CD14-positive monocyte (primary cell): ENCODE results near the gene ASB6. TPM values are rescaled to one million over a fixed set of nuclear protein-coding genes. Genes with fewer than 3 reads are reported as not detected.
A peak's percentile ranks its signal among the peaks of the same experiment; 100 is the strongest.

Source experiments
- DNase-seq, 3 donors: peaks; one replicate each; pipeline ENCODE4 v3.0.0-alpha.2; 2011 to 2022
- H2AFZ ChIP-seq: 2 replicates; pipeline ENCODE4 v1.6.0; 2012; ENCODE audit warnings: mild to moderate bottlenecking, low read depth, low read length, inconsistent platforms; ENCODE audit not compliant: insufficient read depth, poor library complexity, severe bottlenecking
- H3K27ac ChIP-seq, 2 donors: 1 replicate in 1 of 2; 2 replicates in 1 of 2; pipeline ENCODE4 v1.5.1; 2012 to 2013; ENCODE audit warnings: low read length in 2 of 2, control low read depth in 1 of 2, inconsistent platforms in 1 of 2, low read depth in 1 of 2, mild to moderate bottlenecking in 1 of 2
- H3K27me3 ChIP-seq, 2 donors: one replicate each; pipeline versions ENCODE4 v1.6.0 to v1.6.1; 2011 to 2013; ENCODE audit warnings: low read length in 2 of 2; ENCODE audit not compliant: control insufficient read depth in 2 of 2, insufficient read depth in 2 of 2
- H3K36me3 ChIP-seq, 2 donors: replicated peaks in 1 of 2; 1 replicate in 1 of 2; 2 replicates in 1 of 2; pipeline versions ENCODE4 v1.5.1 to v1.6.1; 2012 to 2013; ENCODE audit warnings: low read length in 2 of 2, control low read depth in 1 of 2, inconsistent platforms in 1 of 2, mild to moderate bottlenecking in 1 of 2; ENCODE audit not compliant: insufficient read depth in 2 of 2, control insufficient read depth in 1 of 2
- H3K4me1 ChIP-seq, 2 donors: 1 replicate in 1 of 2; 2 replicates in 1 of 2; pipeline versions ENCODE4 v1.5.1 to v1.6.1; 2012 to 2013; ENCODE audit warnings: low read length in 2 of 2, control low read depth in 1 of 2, inconsistent platforms in 1 of 2, mild to moderate bottlenecking in 1 of 2, moderate library complexity in 1 of 2; ENCODE audit not compliant: insufficient read depth in 2 of 2, control insufficient read depth in 1 of 2
- H3K4me2 ChIP-seq: replicated peaks from 2 replicates; pipeline ENCODE3; 2012; ENCODE audit warnings: low read length, moderate library complexity, mild to moderate bottlenecking; ENCODE audit not compliant: poor library complexity, severe bottlenecking; ENCODE audit errors: extremely low read depth
- H3K4me3 ChIP-seq, 3 experiments: fragments of 200-600 bp in 1 of 3; sonication (generic) in 1 of 3; replicated peaks in 1 of 3; 1 replicate in 2 of 3; 2 replicates in 1 of 3; pipeline ENCODE4 v1.5.1; 2011 to 2013; ENCODE audit warnings: low read length in 3 of 3, mild to moderate bottlenecking in 3 of 3, control low read depth in 2 of 3, low read depth in 2 of 3, inconsistent platforms in 1 of 3, moderate library complexity in 1 of 3
- H3K79me2 ChIP-seq: 2 replicates; pipeline ENCODE4 v1.6.0; 2012; ENCODE audit warnings: mild to moderate bottlenecking, control low read depth, inconsistent platforms, low read length, moderate library complexity; ENCODE audit not compliant: insufficient read depth
- H3K9ac ChIP-seq: 2 replicates; pipeline ENCODE4 v1.6.0; 2017; ENCODE audit warnings: low read length, mild to moderate bottlenecking; ENCODE audit not compliant: insufficient read depth, poor library complexity, severe bottlenecking
- H3K9me3 ChIP-seq, 2 donors: replicated peaks in 1 of 2; 1 replicate in 1 of 2; 2 replicates in 1 of 2; pipeline versions ENCODE4 v1.5.1 to v1.6.1; 2012 to 2013; ENCODE audit warnings: low read length in 2 of 2, control low read depth in 1 of 2; ENCODE audit not compliant: control insufficient read depth in 1 of 2, insufficient read depth in 1 of 2
- H4K20me1 ChIP-seq: 2 replicates; pipeline ENCODE4 v1.6.0; 2012; ENCODE audit warnings: mild to moderate bottlenecking, low read length, control low read depth, moderate library complexity; ENCODE audit not compliant: insufficient read depth
- H3K27ac Mint-ChIP-seq, 7 donors: one replicate each; pipeline ENCODE4 v1.8.0; 2020; ENCODE audit warnings: mild to moderate bottlenecking in 7 of 7, mixed read lengths in 7 of 7, moderate library complexity in 6 of 7, inconsistent platforms in 2 of 7
- H3K27me3 Mint-ChIP-seq, 3 donors: one replicate each; pipeline ENCODE4 v1.8.0; 2021 to 2022; ENCODE audit warnings: low read depth in 3 of 3, mild to moderate bottlenecking in 3 of 3, mixed read lengths in 3 of 3, moderate library complexity in 3 of 3, inconsistent platforms in 1 of 3
- H3K36me3 Mint-ChIP-seq, 2 donors: one replicate each; pipeline ENCODE4 v1.8.0; 2020; ENCODE audit warnings: mixed read lengths in 2 of 2, inconsistent platforms in 1 of 2, mild to moderate bottlenecking in 1 of 2
- H3K4me1 Mint-ChIP-seq: one replicate; pipeline ENCODE4 v1.8.0; 2020; ENCODE audit warnings: mild to moderate bottlenecking, mixed read lengths
- H3K4me3 Mint-ChIP-seq, 2 donors: one replicate each; pipeline ENCODE4 v1.8.0; 2020; ENCODE audit warnings: mild to moderate bottlenecking in 2 of 2, mixed read lengths in 2 of 2, moderate library complexity in 1 of 2
- H3K9me3 Mint-ChIP-seq, 7 donors: one replicate each; pipeline ENCODE4 v1.8.0; 2020 to 2022; ENCODE audit warnings: mixed read lengths in 7 of 7, mild to moderate bottlenecking in 6 of 7, moderate library complexity in 6 of 7, inconsistent platforms in 2 of 7
- CTCF ChIP-seq: fragments of 200-600 bp; IDR thresholded peaks from one replicate; pipeline ENCODE4 v1.8.0; 2022; ENCODE audit warnings: antibody characterized with exemption, mild to moderate bottlenecking
- WGBS: methylation state at CpG from one replicate; pipeline ENCODE4 v1.1.5; 2013; ENCODE audit warnings: missing lambda C conversion rate; ENCODE audit not compliant: insufficient coverage; 5-methylcytosine and 5-hydroxymethylcytosine counted together
- intact Hi-C, 2 donors: fragments of 100-400 bp; cut with micrococcal nuclease; formaldehyde crosslinking; loops; one replicate each; pipeline versions ENCODE4 v1.15.0 to v1.15.1; 2023
- polyA plus RNA-seq, 3 donors: library from polyadenylated mRNA; depleted of rRNA in 1 of 3; unstranded in 2 of 3; stranded (reverse) in 1 of 3; fragments of 300-500 nt in 2 of 3; fragments of >200 nt in 1 of 3; fragmentation: Illumina TruSeq in 2 of 3; gene quantifications; 1 replicate in 2 of 3; 2 replicates in 1 of 3; pipeline ENCODE4 v1.2.3, GENCODE V29; 2012 to 2021

ASB6 gene
- polyA plus RNA-seq, 3 donors = 8.1 to 21.1 (median 10.1) TPM

- Histone ChIP-seq H3K79me2 (no peaks in the 10 kb centered on the region), H3K4me2 (peak within 1 kb of the TSS; percentile 78), H4K20me1 (no peaks in the 10 kb centered on the region), H3K27ac (no peak within 1 kb of the TSS), H3K9ac (peak within 1 kb of the TSS; percentile 54), H3K4me3 (peak within 1 kb of the TSS in 2 of 3 experiments; percentile 25 to 71), H2AFZ (peak within 1 kb of the TSS; percentile 79), H3K36me3 (no peaks in the 10 kb centered on the region), H3K27me3 (peaks cover 19 to 31% of the 10 kb centered on the region in 2 donors), H3K9me3 (peaks cover 0 to 5% of the 10 kb centered on the region in 2 donors), H3K4me1 (peaks cover 39 to 45% of the 10 kb centered on the region in 2 donors)
- Mint-ChIP-seq H3K4me3 (peak within 1 kb of the TSS; percentile 58 to 76), H3K36me3 (peaks cover 3 to 14% of the 10 kb centered on the region in 2 donors), H3K27ac (peak within 1 kb of the TSS in 2 of 7 donors; percentile 11 to 61), H3K4me1 (peaks cover 40% of the 10 kb centered on the region), H3K9me3 (peaks cover 0 to 10% (median 4%) of the 10 kb centered on the region in 7 donors), H3K27me3 (peaks cover 21 to 35% (median 27%) of the 10 kb centered on the region in 3 donors)
- intact Hi-C loops = loop anchor here in 1 of 2 donors (5.0 kb wide), 1 partner anchor 273 kb away; no protein-coding TSS in a partner anchor
- 40% methylated on average over 18 of the region's 21 CpGs for WGBS
- TF ChIP-seq CTCF = no peak
- DNase-seq = no peak
Observed at GRCh38 chr9:129620669-129621295, 21.2 kb downstream of the ASB6 start, which contains the start of gene C9orf50. Gene C9orf50, minus strand, starts transcription at chr9:129621101. Its CDS starts 527 bp downstream, at chr9:129620574.

- H3K9me3 Mint-ChIP-seq = peaks cover 0 to 10% (median 4%) of the 10 kb centered on the region in 7 donors
- peaks cover 3 to 14% of the 10 kb centered on the region in 2 donors for H3K36me3 Mint-ChIP-seq
- peak overlapping the region in 2 of 3 experiments; percentile 25 to 71 for H3K4me3 ChIP-seq
- H3K4me2 ChIP-seq = peak overlapping the region; percentile 78
- H3K4me3 Mint-ChIP-seq = peak overlapping the region; percentile 45 to 75
- H2AFZ ChIP-seq = peak overlapping the region; percentile 79
- intact Hi-C loops = loop anchor here (5.0 to 10.0 kb wide), 2 partner anchors 273 to 295 kb away; no protein-coding TSS in a partner anchor
- no peaks in the 10 kb centered on the region for H3K36me3 ChIP-seq
- TF ChIP-seq CTCF = no peak
- H3K4me1 Mint-ChIP-seq = peaks cover 34% of the 10 kb centered on the region
- no peak for DNase-seq
- peaks cover 32 to 37% of the 10 kb centered on the region in 2 donors for H3K4me1 ChIP-seq
- peaks cover 0 to 5% of the 10 kb centered on the region in 2 donors for H3K9me3 ChIP-seq
- under 1% methylated on average over 81 of the region's 82 CpGs for WGBS
- no peaks in the 10 kb centered on the region for H3K79me2 ChIP-seq
- H3K9ac ChIP-seq = peak overlapping the region; percentile 54
- peaks cover 19 to 31% of the 10 kb centered on the region in 2 donors for H3K27me3 ChIP-seq
- no peaks in the 10 kb centered on the region for H4K20me1 ChIP-seq
- H3K27ac Mint-ChIP-seq = peak overlapping the region in 1 of 7 donors; percentile 71
- no peak overlapping the region for H3K27ac ChIP-seq
- peaks cover 21 to 37% (median 31%) of the 10 kb centered on the region in 3 donors for H3K27me3 Mint-ChIP-seq
Observed at GRCh38 chr9:129619787-129620668, 21.9 kb downstream of the ASB6 start.
